GM12878 (cell line): ENCODE measurements around the gene OSGEPL1. TPM values are rescaled to one million over a fixed set of nuclear protein-coding genes. Genes with fewer than 3 reads are reported as not detected.

Experiments
- ATF2 ChIP-seq: IDR thresholded peaks from 2 replicates; pipeline ENCODE4 v1.6.1; 2012; ENCODE audit warnings: low read length, inconsistent platforms
- DPF2 ChIP-seq: fragments of 450-650 bp; IDR thresholded peaks from 2 replicates; pipeline ENCODE4 v1.6.1; 2017; ENCODE audit warnings: mild to moderate bottlenecking
- ELK1 ChIP-seq: IDR thresholded peaks from 2 replicates; pipeline ENCODE4 v1.6.1; 2012; ENCODE audit warnings: low read depth, low read length, improper control_type of control experiment
- HSF1 ChIP-seq: fragments of 150-350 bp; IDR thresholded peaks from 2 replicates; pipeline ENCODE4 v1.6.1; 2014; ENCODE audit warnings: mild to moderate bottlenecking, low read depth, low read length
- JUNB ChIP-seq: IDR thresholded peaks from 2 replicates; pipeline ENCODE4 v1.6.1; 2016; ENCODE audit warnings: antibody characterized with exemption, mild to moderate bottlenecking
- MAX ChIP-seq: IDR thresholded peaks from 2 replicates; pipeline ENCODE4 v1.6.1; 2012; ENCODE audit warnings: low read depth, low read length, improper control_type of control experiment
- MLLT1 ChIP-seq: fragments of 450-650 bp; IDR thresholded peaks from 2 replicates; pipeline ENCODE4 v1.6.1; 2016; ENCODE audit warnings: mild to moderate bottlenecking
- NR2F1 ChIP-seq: fragments of 450-650 bp; conservative IDR thresholded peaks from 2 replicates; pipeline ENCODE4 v1.6.1; 2017; ENCODE audit warnings: mild to moderate bottlenecking
- PRDM15 ChIP-seq: fragments of 450-650 bp; formaldehyde crosslinking; IDR thresholded peaks from 2 replicates; pipeline ENCODE4 v1.4.0; 2020; ENCODE audit warnings: mild to moderate bottlenecking, moderate library complexity
- RAD21 ChIP-seq: IDR thresholded peaks from 2 replicates; pipeline ENCODE4 v1.6.1; 2011; ENCODE audit warnings: mild to moderate bottlenecking, low read depth, low read length, moderate library complexity; ENCODE audit not compliant: insufficient read depth
- RB1 ChIP-seq: fragments of 450-650 bp; formaldehyde crosslinking; IDR thresholded peaks from 2 replicates; pipeline ENCODE4 v1.6.1; 2017; ENCODE audit warnings: mild to moderate bottlenecking, borderline replicate concordance
- RFX5 ChIP-seq: IDR thresholded peaks from 2 replicates; pipeline ENCODE4 v1.6.1; 2011; ENCODE audit warnings: low read depth, low read length, improper control_type of control experiment
- SKIL ChIP-seq: fragments of 450-650 bp; IDR thresholded peaks from 2 replicates; pipeline ENCODE4 v1.6.1; 2017; ENCODE audit warnings: mild to moderate bottlenecking, low read depth, inconsistent platforms; ENCODE audit not compliant: poor library complexity, severe bottlenecking
- SMC3 ChIP-seq: IDR thresholded peaks from 2 replicates; pipeline ENCODE4 v1.6.1; 2011; ENCODE audit warnings: low read length, improper control_type of control experiment, borderline replicate concordance
- YY1 ChIP-seq: IDR thresholded peaks from 2 replicates; pipeline ENCODE4 v1.6.1; 2011; ENCODE audit warnings: low read depth, mild to moderate bottlenecking, low read length
- ZBED1 ChIP-seq: IDR thresholded peaks from 2 replicates; pipeline ENCODE4 v1.6.1; 2016; ENCODE audit warnings: borderline replicate concordance
- polyA plus RNA-seq, 11 experiments: library from polyadenylated mRNA; depleted of rRNA in 4 of 11; unstranded in 6 of 11; stranded (reverse) in 5 of 11; fragments of >200 nt; fragmentation: Nextera tagmentation in 4 of 11; fragmentation: Illumina TruSeq in 1 of 11; extraction: Ambion mirVana in 4 of 11; extraction: Trizol in 1 of 11; gene quantifications; 1 replicate in 1 of 11; 2 replicates in 10 of 11; pipeline versions ENCODE4 v1.2.1 to v1.2.3, GENCODE V29; 2011 to 2016; ENCODE audit warnings: inconsistent platforms in 2 of 11, missing spikeins in 2 of 11, low read depth in 1 of 11
- total RNA-seq, 4 experiments: library from RNA; depleted of rRNA in 3 of 4; stranded (reverse); fragments of >200 nt in 3 of 4; fragmentation: Illumina TruSeq in 1 of 4; extraction: Trizol in 1 of 4; gene quantifications; 2 replicates each; pipeline versions ENCODE4 v1.2.1 to v1.2.3, GENCODE V29; 2013 to 2021

OSGEPL1 gene
- total and polyA plus RNA-seq, 10 of the 15 experiments (the other 5 are each of a cell fraction or from before 2014, with no cell fraction given), result 6.7 to 18.0 (median 9.4) TPM

GRCh38 chr2:189783927-189784867 is 21.6 kb upstream of the OSGEPL1 start, which contains the start of the genes ORMDL1 and PMS1 (continued):
- no peak; the same call in 1 of the 2 replicates for TF ChIP-seq MLLT1
- TF ChIP-seq RFX5, result 0 out of 2 replicates have a peak, but pooled peaks have one; percentile 20
- no peak for TF ChIP-seq SMC3
- no peak for TF ChIP-seq JUNB
- TF ChIP-seq RB1, result peak; percentile 93
- TF ChIP-seq ZBED1, result no peak; the same call in 1 of the 2 replicates
- no peak for TF ChIP-seq PRDM15 (CRISPR knock-in tag)
- TF ChIP-seq NR2F1, result peak; percentile 60
- no peak; the same call in 1 of the 2 replicates for TF ChIP-seq MAX
- TF ChIP-seq YY1, result peak; percentile 24; the same call in 1 of the 2 replicates
- TF ChIP-seq DPF2, result peak; percentile 100
- TF ChIP-seq SKIL, result no peak
- no peak for TF ChIP-seq ATF2
- 0 out of 2 replicates have a peak, but pooled peaks have one; percentile 17 for TF ChIP-seq HSF1
- 0 out of 2 replicates have a peak, but pooled peaks have one; percentile 17 for TF ChIP-seq ELK1
- TF ChIP-seq RAD21, result no peak
